ENCODE data around the gene PDHB.

The PDHB gene

DNA sequence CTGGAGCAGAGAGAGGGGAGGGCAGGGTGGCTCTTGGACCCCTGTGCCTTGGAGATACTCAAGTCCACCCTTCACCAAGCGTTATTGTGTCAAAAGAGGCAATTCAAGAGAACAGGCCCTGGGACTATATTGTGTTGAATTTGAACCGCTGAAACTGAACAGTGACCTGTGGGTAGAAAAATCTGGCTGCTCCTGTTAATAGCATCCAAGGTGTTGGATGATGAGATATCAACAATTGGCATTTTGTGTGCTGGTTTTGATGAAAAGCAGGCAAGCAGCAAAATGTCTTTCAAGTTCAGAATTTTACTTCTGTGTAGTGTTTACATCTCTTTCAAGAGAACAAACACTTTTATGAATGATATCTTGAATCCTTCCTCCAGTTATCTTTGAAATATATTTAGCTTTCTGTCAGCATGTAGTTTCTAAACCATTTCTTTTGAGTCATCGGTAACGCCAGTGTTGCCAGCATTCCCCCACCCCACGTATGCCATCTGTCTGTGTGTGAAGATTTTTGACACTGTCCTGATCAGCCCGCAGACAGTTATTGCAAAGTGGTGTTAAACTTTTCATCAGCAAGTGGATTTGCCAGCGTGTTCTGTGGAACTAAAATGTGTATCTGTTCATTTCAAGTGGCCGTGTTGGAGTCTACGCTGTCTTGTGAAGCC lies 34.8 kb downstream of the PDHB start:
- TF ChIP-seq, protein P1, sequence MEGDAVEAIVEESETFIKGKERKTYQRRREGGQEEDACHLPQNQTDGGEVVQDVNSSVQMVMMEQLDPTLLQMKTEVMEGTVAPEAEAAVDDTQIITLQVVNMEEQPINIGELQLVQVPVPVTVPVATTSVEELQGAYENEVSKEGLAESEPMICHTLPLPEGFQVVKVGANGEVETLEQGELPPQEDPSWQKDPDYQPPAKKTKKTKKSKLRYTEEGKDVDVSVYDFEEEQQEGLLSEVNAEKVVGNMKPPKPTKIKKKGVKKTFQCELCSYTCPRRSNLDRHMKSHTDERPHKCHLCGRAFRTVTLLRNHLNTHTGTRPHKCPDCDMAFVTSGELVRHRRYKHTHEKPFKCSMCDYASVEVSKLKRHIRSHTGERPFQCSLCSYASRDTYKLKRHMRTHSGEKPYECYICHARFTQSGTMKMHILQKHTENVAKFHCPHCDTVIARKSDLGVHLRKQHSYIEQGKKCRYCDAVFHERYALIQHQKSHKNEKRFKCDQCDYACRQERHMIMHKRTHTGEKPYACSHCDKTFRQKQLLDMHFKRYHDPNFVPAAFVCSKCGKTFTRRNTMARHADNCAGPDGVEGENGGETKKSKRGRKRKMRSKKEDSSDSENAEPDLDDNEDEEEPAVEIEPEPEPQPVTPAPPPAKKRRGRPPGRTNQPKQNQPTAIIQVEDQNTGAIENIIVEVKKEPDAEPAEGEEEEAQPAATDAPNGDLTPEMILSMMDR (IDR thresholded peaks at IDR 0.05; ENCODE audit: low read length), result no peak
- TF ChIP-seq EZH2 (IDR thresholded peaks at IDR 0.05; ENCODE audit: borderline replicate concordance, low read length), result no peak
- peaks cover 94% of the 10 kb centered on the region for H3K36me3 ChIP-seq (ENCODE audit: insufficient read depth, low read length)
- H3K79me2 ChIP-seq (ENCODE audit: insufficient read depth, low read length), result no peaks in the 10 kb centered on the region
- no peak overlapping the region for H3K4me2 ChIP-seq (ENCODE audit: low read length)
- H3K9me2 ChIP-seq (ENCODE audit: low read depth, low read length), result no peaks in the 10 kb centered on the region
- H3K4me3 ChIP-seq (ENCODE audit: low read depth, low read length, poor library complexity, severe bottlenecking), result no peak overlapping the region
- H3F3A ChIP-seq (ENCODE audit: insufficient read depth, low read length), result 0 out of 2 replicates have a peak, but pooled peaks cover 5% of the 10 kb centered on the region
- H3K9ac ChIP-seq (ENCODE audit: low read length), result no peak overlapping the region
- no peaks in the 10 kb centered on the region for H3K27me3 ChIP-seq (ENCODE audit: insufficient read depth, low read length)
- no peak overlapping the region for H2AFZ ChIP-seq (ENCODE audit: low read length)
- H3K4me1 ChIP-seq (ENCODE audit: insufficient read depth, low read length, severe bottlenecking), result peaks cover 27% of the 10 kb centered on the region
- no peaks in the 10 kb centered on the region for H4K20me1 ChIP-seq (ENCODE audit: insufficient read depth, low read length)
- H3K27ac ChIP-seq (ENCODE audit: low read depth, low read length, poor library complexity, severe bottlenecking), result peak overlapping the region; percentile 6
- H3K9me3 ChIP-seq (ENCODE audit: low read length), result no peaks in the 10 kb centered on the region

DNA sequence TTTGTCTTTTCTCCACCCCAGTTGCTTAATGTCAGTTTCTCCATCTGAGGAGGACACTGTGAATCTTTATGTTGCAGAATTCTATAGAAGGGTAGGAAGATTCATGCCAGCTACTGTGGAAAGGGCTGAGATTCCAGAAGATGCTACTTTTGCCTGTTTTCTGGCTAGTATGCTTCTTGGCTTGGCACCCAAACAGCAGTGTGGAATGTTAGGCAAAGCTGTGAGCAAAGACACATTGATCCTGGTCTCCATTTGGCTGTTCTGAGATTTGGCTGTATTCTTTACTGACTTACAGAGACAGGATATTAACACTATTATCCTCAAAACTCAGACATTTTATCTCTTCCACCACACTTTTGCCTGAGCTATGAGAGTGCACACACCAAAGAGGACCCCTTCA lies 39.3 kb downstream of the PDHB start:
- no peak overlapping the region for H2AFZ ChIP-seq (ENCODE audit: low read length)

DNA sequence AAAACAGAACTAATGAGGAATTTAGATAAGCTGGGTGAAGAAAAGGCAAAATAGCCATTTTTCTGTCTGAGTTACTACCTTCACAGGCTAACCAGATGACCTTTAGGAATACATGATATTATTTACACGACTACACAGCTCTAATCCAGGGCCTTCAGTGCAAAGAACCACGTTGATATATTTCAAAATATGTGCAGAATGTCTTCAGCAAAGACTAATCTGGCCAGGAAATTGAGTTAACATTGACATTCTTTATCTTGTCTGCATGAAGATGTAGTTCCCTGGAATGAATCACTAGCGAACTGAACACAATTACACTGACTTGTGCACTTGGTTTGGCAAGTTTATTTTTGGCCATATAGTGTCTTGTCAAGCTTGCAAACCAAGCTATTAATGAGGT lies 41.5 kb downstream of the PDHB start:
- no peaks in the 10 kb centered on the region for H3K79me2 ChIP-seq (ENCODE audit: insufficient read depth, low read length)
- no peak overlapping the region for H3K4me3 ChIP-seq (ENCODE audit: low read depth, low read length, poor library complexity, severe bottlenecking)
- H3K4me2 ChIP-seq (ENCODE audit: low read length), result no peak overlapping the region
- no peak overlapping the region for H2AFZ ChIP-seq (ENCODE audit: low read length)
- H3K9me3 ChIP-seq (ENCODE audit: low read length), result no peaks in the 10 kb centered on the region
- H3K9me2 ChIP-seq (ENCODE audit: low read depth, low read length), result no peaks in the 10 kb centered on the region
- no peaks in the 10 kb centered on the region for H4K20me1 ChIP-seq (ENCODE audit: insufficient read depth, low read length)
- H3F3A ChIP-seq (ENCODE audit: insufficient read depth, low read length), result 0 out of 2 replicates have a peak, but pooled peaks cover 5% of the 10 kb centered on the region
- peaks cover 92% of the 10 kb centered on the region for H3K36me3 ChIP-seq (ENCODE audit: insufficient read depth, low read length)
- TF ChIP-seq, protein P1 (IDR thresholded peaks at IDR 0.05; ENCODE audit: low read length), result no peak
- no peak for TF ChIP-seq EZH2 (IDR thresholded peaks at IDR 0.05; ENCODE audit: borderline replicate concordance, low read length)
- H3K27ac ChIP-seq (ENCODE audit: low read depth, low read length, poor library complexity, severe bottlenecking), result no peak overlapping the region
- H3K9ac ChIP-seq (ENCODE audit: low read length), result no peak overlapping the region
- no peaks in the 10 kb centered on the region for H3K27me3 ChIP-seq (ENCODE audit: insufficient read depth, low read length)
- peaks cover 17% of the 10 kb centered on the region for H3K4me1 ChIP-seq (ENCODE audit: insufficient read depth, low read length, severe bottlenecking)

More for the DNA sequence above, 39.3 kb downstream of the PDHB start:
- Histone ChIP-seq H3K9me3 (ENCODE audit: low read length) (no peaks in the 10 kb centered on the region), H3K9me2 (ENCODE audit: low read depth, low read length) (no peaks in the 10 kb centered on the region), H3K27ac (ENCODE audit: low read depth, low read length, poor library complexity, severe bottlenecking) (no peak overlapping the region), H3K4me1 (ENCODE audit: insufficient read depth, low read length, severe bottlenecking) (no peaks in the 10 kb centered on the region), H3K27me3 (ENCODE audit: insufficient read depth, low read length) (no peaks in the 10 kb centered on the region), H3K79me2 (ENCODE audit: insufficient read depth, low read length) (no peaks in the 10 kb centered on the region), H4K20me1 (ENCODE audit: insufficient read depth, low read length) (no peaks in the 10 kb centered on the region), H3K4me3 (ENCODE audit: low read depth, low read length, poor library complexity, severe bottlenecking) (no peak overlapping the region), H3K9ac (ENCODE audit: low read length) (no peak overlapping the region), H3K36me3 (ENCODE audit: insufficient read depth, low read length) (peaks cover 93% of the 10 kb centered on the region), H3F3A (ENCODE audit: insufficient read depth, low read length) (0 out of 2 replicates have a peak, but pooled peaks cover 5% of the 10 kb centered on the region), H3K4me2 (ENCODE audit: low read length) (no peak overlapping the region)
- TF ChIP-seq EZH2 (IDR thresholded peaks at IDR 0.05; ENCODE audit: borderline replicate concordance, low read length), result no peak
- TF ChIP-seq, protein P1 (IDR thresholded peaks at IDR 0.05; ENCODE audit: low read length), result no peak

Data from OCI-LY1 (cell line).